SJSA1 (cell line): ENCODE data around the gene HSP90AB1. TPM values are rescaled to one million over a fixed set of nuclear protein-coding genes. Genes with fewer than 3 reads are reported as not detected.
"Not testable (repeated sequence)": the region's sequence is repeated elsewhere in the genome, so short reads cannot be mapped to it uniquely, and the experiment has no call there.

Experiments
- DNase-seq, 2 experiments: peaks; one replicate each; pipeline ENCODE4 v3.0.0-alpha.2; 2015 to 2020; ENCODE audit warnings: low spot score in 2 of 2, low read depth in 1 of 2
- H3K27ac ChIP-seq: fragments of 250-450 bp; sonication (Bioruptor Pico); 2 replicates; pipeline ENCODE4 v1.5.1; 2020; ENCODE audit warnings: mild to moderate bottlenecking, moderate library complexity
- H3K27me3 ChIP-seq: fragments of 250-450 bp; sonication (Bioruptor Pico); replicated peaks from 2 replicates; pipeline ENCODE4 v1.5.1; 2020; ENCODE audit warnings: mild to moderate bottlenecking, moderate library complexity
- H3K36me3 ChIP-seq: fragments of 250-450 bp; sonication (Bioruptor Pico); 2 replicates; pipeline ENCODE4 v1.5.1; 2020; ENCODE audit warnings: mild to moderate bottlenecking
- H3K4me1 ChIP-seq: fragments of 250-450 bp; sonication (Bioruptor Pico); replicated peaks from 2 replicates; pipeline ENCODE4 v1.6.1; 2021; ENCODE audit warnings: mild to moderate bottlenecking
- H3K4me3 ChIP-seq: fragments of 250-450 bp; sonication (Bioruptor Pico); 2 replicates; pipeline ENCODE4 v1.5.1; 2020; ENCODE audit warnings: mild to moderate bottlenecking
- H3K9me3 ChIP-seq: fragments of 250-450 bp; sonication (Bioruptor Pico); replicated peaks from 2 replicates; pipeline ENCODE4 v1.5.1; 2020; ENCODE audit warnings: mild to moderate bottlenecking
- total RNA-seq: library from RNA; depleted of rRNA; stranded (reverse); fragments of >200 nt; shearing (Covaris generic); gene quantifications from 2 replicates; pipeline ENCODE4 v1.2.3, GENCODE V29; 2014

The HSP90AB1 gene
- total RNA-seq, 1 experiment from 2014 or later: 1,548 TPM

GRCh38 chr6:44225579-44226325, 21.1 kb upstream of the HSP90AB1 start:
- Histone ChIP-seq H3K27me3 (no peaks in the 10 kb centered on the region), H3K36me3 (no peaks in the 10 kb centered on the region), H3K27ac (no peak overlapping the region), H3K4me1 (peaks cover 31% of the 10 kb centered on the region), H3K9me3 (0 out of 2 replicates have a peak, but pooled peaks cover 2% of the 10 kb centered on the region), H3K4me3 (no peak overlapping the region)
- DNase-seq: no peak

- no peak overlapping the region for H3K4me3 ChIP-seq
- peaks cover 25% of the 10 kb centered on the region for H3K4me1 ChIP-seq
- no peak overlapping the region for H3K27ac ChIP-seq
- no peaks in the 10 kb centered on the region for H3K27me3 ChIP-seq
- no peaks in the 10 kb centered on the region for H3K36me3 ChIP-seq
- DNase-seq: no peak
- H3K9me3 ChIP-seq: 0 out of 2 replicates have a peak, but pooled peaks cover 2% of the 10 kb centered on the region
Measured at GRCh38 chr6:44226368-44227147, 20.3 kb upstream of the HSP90AB1 start.

DNA sequence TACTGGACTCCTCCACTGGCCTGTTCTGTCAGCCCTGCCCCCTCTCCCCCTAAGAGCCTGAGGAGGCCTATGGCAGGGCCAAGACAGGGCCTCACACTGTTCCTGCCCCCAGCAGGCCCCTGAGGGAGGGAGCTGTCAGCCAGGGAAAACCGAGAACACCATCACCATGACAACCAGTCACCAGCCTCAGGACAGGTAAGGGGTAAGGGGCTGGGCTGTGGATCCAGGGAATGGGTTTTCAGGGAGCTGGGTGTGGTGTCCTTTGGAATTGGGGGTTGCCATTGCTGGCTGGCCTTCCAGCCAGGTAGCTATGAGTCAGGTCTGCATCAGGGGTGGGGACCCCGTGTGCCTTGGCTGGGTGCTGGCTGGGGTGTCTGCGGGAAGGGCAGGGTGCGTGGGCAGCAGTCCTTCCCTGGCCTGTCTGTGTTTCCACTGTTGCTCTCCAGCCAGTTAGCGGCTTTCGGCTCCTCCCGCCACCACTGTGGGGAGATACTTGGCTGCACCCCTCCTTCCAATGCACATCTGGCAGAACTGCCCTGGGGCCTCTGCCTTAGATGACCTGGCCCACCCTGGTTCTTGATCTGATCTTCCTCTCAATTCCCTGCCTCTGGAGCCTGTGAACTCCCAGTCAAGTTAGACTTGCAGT, 19.6 kb upstream of the HSP90AB1 start:
- Histone ChIP-seq H3K4me3 (no peak overlapping the region), H3K27me3 (no peaks in the 10 kb centered on the region), H3K9me3 (0 out of 2 replicates have a peak, but pooled peaks cover 2% of the 10 kb centered on the region), H3K4me1 (peaks cover 19% of the 10 kb centered on the region), H3K27ac (no peak overlapping the region), H3K36me3 (0 out of 2 replicates have a peak, but pooled peaks cover 5% of the 10 kb centered on the region)
- DNase-seq: no peak

DNA sequence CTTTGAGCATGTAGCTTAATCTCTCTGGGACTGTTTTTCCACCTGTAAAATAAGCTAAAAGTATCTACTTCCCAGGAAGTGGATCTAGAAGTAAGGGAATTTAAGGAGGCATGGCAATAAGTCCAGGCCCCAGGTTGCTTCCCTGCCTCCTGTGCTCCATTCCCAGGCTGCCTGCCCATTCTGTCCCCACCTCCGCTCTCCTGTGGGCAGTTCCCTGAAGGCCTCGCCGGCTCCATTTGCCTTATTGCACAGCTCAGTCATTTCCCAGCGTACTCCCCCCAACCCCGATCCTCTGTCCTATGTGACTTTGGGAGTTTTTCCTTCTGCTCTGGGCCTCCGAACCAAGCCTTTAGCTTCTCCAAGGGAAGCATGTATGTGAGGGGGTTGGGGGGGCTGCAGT, 18.9 kb upstream of the HSP90AB1 start:
- Histone ChIP-seq H3K4me3 (no peak overlapping the region), H3K4me1 (peaks cover 12% of the 10 kb centered on the region), H3K9me3 (0 out of 2 replicates have a peak, but pooled peaks cover 2% of the 10 kb centered on the region), H3K27me3 (no peaks in the 10 kb centered on the region), H3K27ac (no peak overlapping the region), H3K36me3 (0 out of 2 replicates have a peak, but pooled peaks cover 5% of the 10 kb centered on the region)
- no peak for DNase-seq

- H3K27me3 ChIP-seq: no peaks in the 10 kb centered on the region
- H3K36me3 ChIP-seq: 0 out of 2 replicates have a peak, but pooled peaks cover 5% of the 10 kb centered on the region
- H3K4me3 ChIP-seq: no peak overlapping the region
- no peak for DNase-seq
- no peak overlapping the region for H3K27ac ChIP-seq
- H3K4me1 ChIP-seq: peaks cover 10% of the 10 kb centered on the region
- 0 out of 2 replicates have a peak, but pooled peaks cover 2% of the 10 kb centered on the region for H3K9me3 ChIP-seq
Measured at GRCh38 chr6:44228433-44228832, 18.5 kb upstream of the HSP90AB1 start.

- Histone ChIP-seq H3K36me3 (0 out of 2 replicates have a peak, but pooled peaks cover 5% of the 10 kb centered on the region), H3K9me3 (no peaks in the 10 kb centered on the region), H3K27me3 (no peaks in the 10 kb centered on the region), H3K4me3 (no peak overlapping the region), H3K27ac (no peak overlapping the region), H3K4me1 (peaks cover 6% of the 10 kb centered on the region)
- no peak for DNase-seq
Measured at GRCh38 chr6:44228836-44229235, 18.1 kb upstream of the HSP90AB1 start.

- Histone ChIP-seq H3K4me3 (no peak overlapping the region), H3K4me1 (peaks cover 3% of the 10 kb centered on the region; the same call in 1 of the 2 replicates), H3K27ac (no peak overlapping the region), H3K36me3 (0 out of 2 replicates have a peak, but pooled peaks cover 5% of the 10 kb centered on the region), H3K9me3 (no peaks in the 10 kb centered on the region), H3K27me3 (no peaks in the 10 kb centered on the region)
- DNase-seq: no peak
Measured at GRCh38 chr6:44229376-44230033, 17.4 kb upstream of the HSP90AB1 start.

- H3K9me3 ChIP-seq: no peaks in the 10 kb centered on the region
- H3K27me3 ChIP-seq: no peaks in the 10 kb centered on the region
- DNase-seq: no peak
- no peak overlapping the region for H3K27ac ChIP-seq
- H3K36me3 ChIP-seq: 0 out of 2 replicates have a peak, but pooled peaks cover 5% of the 10 kb centered on the region
- H3K4me1 ChIP-seq: peaks cover 8% of the 10 kb centered on the region; the same call in 1 of the 2 replicates
- H3K4me3 ChIP-seq: no peak overlapping the region
Measured at GRCh38 chr6:44230034-44230675, 16.7 kb upstream of the HSP90AB1 start.

DNA sequence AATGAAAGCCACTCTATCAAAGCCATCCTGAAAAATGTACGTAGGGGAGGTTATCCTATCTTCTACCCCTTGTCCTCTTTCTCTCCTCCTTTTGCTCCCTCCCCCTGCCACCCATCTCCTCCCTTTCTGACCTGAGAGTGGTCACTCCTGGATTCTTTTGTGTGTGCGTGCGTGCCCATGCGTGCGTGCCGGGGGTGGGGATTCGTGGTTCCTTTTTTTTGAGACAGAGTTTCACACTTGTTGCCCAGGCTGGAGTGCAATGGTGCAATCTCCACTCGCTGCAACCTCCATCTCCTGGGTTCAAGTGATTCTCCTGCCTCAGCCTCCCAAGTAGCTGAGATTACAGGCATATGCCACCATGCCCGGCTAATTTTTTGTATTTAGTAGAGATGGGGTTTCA, 15.5 kb upstream of the HSP90AB1 start:
- H3K9me3 ChIP-seq, DNase-seq, H3K36me3 ChIP-seq, H3K4me3 ChIP-seq, H3K27ac ChIP-seq, H3K27me3 ChIP-seq, H3K4me1 ChIP-seq: not testable (repeated sequence)

- Histone ChIP-seq H3K4me3 (no peak overlapping the region), H3K27me3 (no peaks in the 10 kb centered on the region), H3K36me3 (0 out of 2 replicates have a peak, but pooled peaks cover 5% of the 10 kb centered on the region), H3K27ac (no peak overlapping the region), H3K9me3 (no peaks in the 10 kb centered on the region), H3K4me1 (peaks cover 19% of the 10 kb centered on the region)
- no peak for DNase-seq
Measured at GRCh38 chr6:44232676-44233566, 14.0 kb upstream of the HSP90AB1 start.

- H3K27ac ChIP-seq: no peak overlapping the region
- no peak for DNase-seq
- peaks cover 22% of the 10 kb centered on the region for H3K4me1 ChIP-seq
- no peaks in the 10 kb centered on the region for H3K9me3 ChIP-seq
- H3K36me3 ChIP-seq: 0 out of 2 replicates have a peak, but pooled peaks cover 5% of the 10 kb centered on the region
- H3K27me3 ChIP-seq: no peaks in the 10 kb centered on the region
- H3K4me3 ChIP-seq: no peak overlapping the region
Measured at GRCh38 chr6:44233567-44234100, 13.3 kb upstream of the HSP90AB1 start.
